NB4 (cell line): ENCODE results near the gene NIPBL.

ENCODE experiments used
- CTCF ChIP-seq: IDR thresholded peaks from one replicate; pipeline ENCODE4 v1.5.1; 2012; ENCODE audit warnings: low read depth, low read length
- POLR2A ChIP-seq: IDR thresholded peaks from 2 replicates; pipeline ENCODE4 v1.6.1; 2011; ENCODE audit warnings: mild to moderate bottlenecking; ENCODE audit not compliant: insufficient read length; ENCODE audit errors: extremely low read depth

GRCh38 chr5:37071487-37071886, 194.9 kb downstream of the NIPBL start:
- TF ChIP-seq POLR2A: no peak
- no peak for TF ChIP-seq CTCF
